Stimulated activated CD4-positive, alpha-beta T cell treated with anti-CD3 and anti-CD28 coated beads, Interleukin-1b, Interleukin-23, amount 100 ng/mL, for 4 hours (primary cell): ENCODE measurements around the gene DOCK2.
"Not testable (repeated sequence)": the region's sequence is repeated elsewhere in the genome, so short reads cannot be mapped to it uniquely, and the experiment has no call there.

Experiments
- DNase-seq, 2 donors: peaks; one replicate each; pipeline ENCODE4 v3.0.0-alpha.2; 2020; ENCODE audit warnings: low read depth in 2 of 2

The DOCK2 gene

DNA sequence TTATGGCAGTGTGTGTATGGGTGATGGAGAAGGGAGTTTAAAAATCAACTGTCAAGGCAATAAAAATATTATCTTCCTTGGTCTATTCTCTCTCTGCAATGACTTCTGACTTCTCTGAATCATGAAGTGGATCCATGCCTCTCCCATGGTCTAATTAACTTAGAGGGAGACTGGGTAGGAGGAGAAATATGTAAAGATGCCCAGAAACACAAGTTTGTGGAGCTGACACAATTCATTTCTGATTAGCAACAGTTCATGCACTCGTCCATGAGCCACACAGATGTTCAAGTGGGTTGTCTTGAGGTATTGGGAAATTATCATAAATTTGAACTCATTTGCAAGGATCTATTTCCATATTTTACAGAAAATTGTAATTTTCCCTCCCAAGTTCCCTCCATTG is 305.1 kb downstream of the DOCK2 start:
- no peak for DNase-seq

- DNase-seq, result no peak
Observed at GRCh38 chr5:169943026-169943425, 306.0 kb downstream of the DOCK2 start.

GRCh38 chr5:169944115-169944514 is 307.0 kb downstream of the DOCK2 start:
- DNase-seq, result no peak

- no peak for DNase-seq
Observed at GRCh38 chr5:169944922-169945680, 308.0 kb downstream of the DOCK2 start.

- DNase-seq, result no peak
Observed at GRCh38 chr5:169945831-169946261, 308.8 kb downstream of the DOCK2 start.

GRCh38 chr5:169946743-169947295 is 309.7 kb downstream of the DOCK2 start:
- no peak for DNase-seq

GRCh38 chr5:169950333-169950732 is 313.3 kb downstream of the DOCK2 start:
- no peak for DNase-seq

DNA sequence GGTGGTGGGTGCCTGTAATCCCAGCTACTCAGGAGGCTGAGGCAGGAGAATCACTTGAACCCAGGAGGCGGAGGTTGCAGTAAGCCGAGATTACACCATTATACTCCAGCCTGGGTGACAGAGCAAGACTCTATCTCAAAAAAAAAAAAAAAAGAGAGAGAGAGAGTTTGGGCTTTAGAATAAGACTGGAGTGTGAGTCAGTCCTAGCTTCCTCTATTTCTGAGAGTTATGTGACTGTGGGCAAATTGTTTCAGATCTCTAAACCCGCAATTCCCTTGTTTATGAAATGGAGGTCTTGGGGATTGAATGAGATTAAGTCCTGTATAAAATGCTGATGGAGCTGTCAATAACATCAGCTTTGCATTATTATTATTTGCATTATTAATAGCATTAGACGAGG is 316.1 kb downstream of the DOCK2 start:
- DNase-seq, result not testable (repeated sequence)

DNA sequence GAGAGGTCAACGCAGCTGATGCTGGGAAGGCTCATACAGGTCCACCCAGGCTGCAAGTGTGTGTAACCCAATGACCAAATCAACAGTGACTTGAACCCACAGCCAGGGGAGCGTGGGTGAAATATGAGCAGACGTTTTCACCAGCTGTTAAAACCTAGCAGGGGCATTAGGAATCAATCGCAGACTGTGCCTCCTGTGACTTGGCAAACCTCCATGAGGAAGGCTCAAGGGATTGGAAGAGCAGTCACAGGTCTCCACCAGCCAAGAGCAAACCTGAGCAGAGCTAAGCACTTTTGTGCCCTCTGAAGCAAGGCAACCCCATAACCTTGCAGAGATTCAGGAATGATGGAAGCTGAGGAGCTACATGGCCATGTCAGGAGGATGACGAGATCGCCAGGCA is 317.7 kb downstream of the DOCK2 start:
- DNase-seq, result no peak

- no peak for DNase-seq
Observed at GRCh38 chr5:169956126-169956525, 319.1 kb downstream of the DOCK2 start.

DNA sequence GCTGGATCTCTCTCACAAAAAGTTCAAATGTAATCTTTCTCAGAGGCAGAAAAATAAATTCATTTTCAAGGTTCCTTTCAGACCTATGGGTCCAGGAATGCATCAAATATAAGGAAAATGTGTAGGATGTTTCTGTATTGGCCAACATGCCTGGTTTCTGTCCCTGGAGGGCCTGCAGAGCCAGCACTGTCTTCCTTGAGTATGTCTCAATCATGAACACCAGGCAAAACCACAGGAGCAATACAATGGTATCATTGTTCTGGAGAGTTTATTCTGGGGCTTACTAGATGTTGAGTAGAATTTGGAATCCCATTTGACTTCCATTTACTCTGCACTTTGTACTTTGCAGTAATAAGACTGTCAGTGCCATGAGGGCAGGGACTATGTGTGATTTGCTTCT is 319.7 kb downstream of the DOCK2 start:
- no peak for DNase-seq

- DNase-seq, result no peak
Observed at GRCh38 chr5:169958278-169958677, 321.2 kb downstream of the DOCK2 start.

DNA sequence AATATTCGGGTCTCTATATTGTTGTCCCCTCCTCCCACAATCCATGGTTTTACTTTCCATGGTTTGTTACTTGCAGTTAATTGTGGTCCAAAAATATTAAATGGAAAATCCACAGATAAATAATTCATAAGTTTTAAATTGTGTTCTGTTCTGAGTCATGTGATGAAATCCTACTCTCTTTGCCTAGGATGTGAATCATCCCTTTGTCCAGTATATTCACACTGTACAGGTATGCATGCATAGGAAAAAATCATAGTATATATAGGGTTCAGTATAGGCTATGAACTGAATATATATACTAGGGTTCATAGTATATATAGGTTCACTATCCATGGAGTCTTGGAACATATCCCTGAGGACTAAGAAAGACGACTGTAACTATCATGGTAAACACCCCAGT is 323.6 kb downstream of the DOCK2 start:
- DNase-seq, result no peak

- DNase-seq, result no peak
Observed at GRCh38 chr5:169964246-169964645, 327.2 kb downstream of the DOCK2 start.

GRCh38 chr5:169970339-169970738 is 333.3 kb downstream of the DOCK2 start:
- DNase-seq, result no peak

- DNase-seq, result no peak
Observed at GRCh38 chr5:169970911-169971765, 334.1 kb downstream of the DOCK2 start.

DNA sequence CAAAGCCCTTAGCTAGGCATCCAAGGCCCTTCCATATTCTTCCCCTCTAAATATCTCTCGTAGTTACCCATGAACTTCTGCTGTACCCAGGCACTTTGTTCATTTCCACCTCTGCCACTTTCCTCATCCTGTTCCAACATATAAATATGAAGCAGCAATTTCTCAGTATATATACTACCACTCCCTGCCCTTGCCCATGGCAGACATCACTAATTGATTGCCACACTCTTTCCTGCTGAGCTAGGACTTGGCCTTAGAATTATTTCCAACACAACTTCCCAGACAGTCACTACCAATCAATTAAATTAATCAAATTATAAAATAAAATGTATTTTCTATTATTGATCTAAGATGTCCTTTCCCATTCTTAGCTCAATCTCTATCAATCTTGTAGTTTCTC is 334.7 kb downstream of the DOCK2 start:
- no peak for DNase-seq

- DNase-seq, result no peak
Observed at GRCh38 chr5:169973056-169973455, 336.0 kb downstream of the DOCK2 start.

DNA sequence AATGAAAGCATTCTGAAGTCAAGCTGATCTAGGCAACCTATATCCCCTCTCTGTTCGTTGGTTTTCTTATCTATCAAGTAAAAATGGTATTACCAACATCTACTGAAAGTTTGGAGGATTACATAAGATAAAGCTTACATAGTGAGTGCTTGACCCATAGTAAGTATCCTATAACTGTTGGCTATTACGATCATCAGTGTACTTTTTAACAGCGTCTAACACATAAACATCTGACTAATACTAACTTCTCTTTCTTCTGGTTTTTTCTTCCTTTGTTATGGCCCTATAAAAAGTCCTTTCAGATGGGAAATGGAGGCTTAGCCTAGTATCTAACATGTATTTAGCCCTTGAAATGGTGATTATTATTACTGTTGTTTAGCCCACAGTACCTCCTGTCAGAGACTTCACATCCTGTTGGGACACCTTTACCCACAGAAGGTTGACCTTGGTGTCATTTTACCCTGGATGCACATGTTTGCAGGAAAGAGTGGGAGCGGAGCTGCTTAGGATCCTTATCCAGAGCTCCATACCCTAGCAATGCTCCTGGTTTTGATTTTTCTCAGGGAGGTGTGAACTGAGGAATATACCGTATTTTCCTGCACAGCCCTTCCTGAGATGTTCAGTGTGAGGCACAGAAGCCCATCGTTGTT is 337.2 kb downstream of the DOCK2 start:
- no peak for DNase-seq

DNA sequence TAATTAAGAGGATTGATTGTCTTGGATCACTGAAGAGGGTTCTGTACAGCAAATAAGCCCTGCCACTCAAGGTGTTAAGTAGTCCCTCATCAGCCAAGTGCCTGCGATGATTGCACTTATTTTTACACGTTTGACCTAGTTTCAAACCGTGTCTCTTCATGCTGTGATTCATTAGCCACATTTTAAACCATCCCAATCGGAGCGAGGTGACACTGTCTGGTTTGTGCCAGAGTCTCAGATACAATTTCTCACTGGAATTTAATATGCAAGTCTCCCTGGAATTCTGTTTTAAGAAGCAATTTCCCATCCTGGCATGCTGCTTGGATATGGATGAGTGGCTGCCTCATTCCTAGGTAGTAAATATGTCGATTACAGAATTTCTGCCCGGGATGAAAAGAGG is 341.6 kb downstream of the DOCK2 start:
- no peak for DNase-seq

DNA sequence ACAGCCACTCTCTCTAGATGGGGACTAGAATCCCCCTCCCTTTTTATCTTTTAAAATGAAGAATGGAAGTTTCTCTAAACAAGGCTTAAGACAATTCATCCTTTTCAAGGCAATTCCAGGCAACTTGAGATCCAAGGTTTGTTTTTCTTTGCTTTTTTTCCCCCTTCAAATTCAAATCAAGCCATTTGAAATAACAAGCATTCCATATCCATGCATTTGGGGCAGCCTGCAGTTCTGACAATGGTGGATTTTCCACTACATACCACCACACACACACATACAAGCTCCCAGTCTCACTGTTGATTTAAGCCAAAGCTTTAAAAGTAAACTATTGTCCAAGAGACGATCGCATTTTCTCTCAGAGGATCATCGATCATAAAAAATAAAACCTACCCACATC is 342.8 kb downstream of the DOCK2 start:
- no peak for DNase-seq

DNA sequence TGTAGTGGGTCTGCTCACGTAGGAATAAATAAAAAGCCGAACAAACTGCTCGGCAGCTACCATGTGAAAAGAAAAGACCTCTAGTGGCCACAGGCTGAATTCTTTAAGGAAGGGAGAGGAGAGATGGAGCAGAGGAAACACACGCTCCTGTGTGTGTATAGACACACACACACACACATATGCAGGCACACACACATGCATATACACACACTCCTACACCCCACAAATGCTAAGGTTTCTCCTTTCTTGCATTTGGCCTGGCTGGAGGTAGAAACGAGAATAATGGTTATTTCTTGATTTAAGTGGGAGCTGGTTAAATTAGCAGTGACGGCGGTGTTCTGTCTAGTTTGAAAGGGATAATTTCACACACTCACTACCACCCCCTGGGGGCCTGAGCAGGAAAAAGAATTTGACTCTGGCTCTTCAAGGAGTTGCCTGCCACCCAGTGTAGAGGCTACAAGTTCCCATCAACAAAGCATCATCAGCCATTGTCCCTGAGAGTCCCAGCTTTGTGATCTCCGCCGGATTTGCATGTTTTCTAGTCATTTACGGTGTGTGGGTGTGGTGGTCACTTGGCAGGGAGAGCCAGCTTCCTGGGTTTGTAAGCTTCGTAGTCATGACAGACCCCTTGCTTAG is 343.5 kb downstream of the DOCK2 start, which contains the start of gene INSYN2B:
Gene INSYN2B (minus strand): TSS at position 78 of the 636 bp plus-strand sequence. CDS start 96,597 bp downstream, outside the sequence.
- DNase-seq, result peak in 1 of 2 donors; percentile 3
